ENCODE measurements around the gene HIF3A.
"Not testable (repeated sequence)": the region's sequence is repeated elsewhere in the genome, so short reads cannot be mapped to it uniquely, and the experiment has no call there.

The HIF3A gene

GRCh38 chr19:46361915-46362314, 65.1 kb downstream of the HIF3A start:
- DNase-seq = peak in 1 of 2 donors; percentile 51

- no peak for DNase-seq
These were observed 67.5 kb downstream of the HIF3A start for GRCh38 chr19:46364359-46364758.

- DNase-seq = no peak
These were observed 68.7 kb downstream of the HIF3A start for GRCh38 chr19:46365561-46365960.

- DNase-seq = no peak
These were observed 69.9 kb downstream of the HIF3A start for GRCh38 chr19:46366620-46367292.

- no peak for DNase-seq
These were observed 70.6 kb downstream of the HIF3A start for GRCh38 chr19:46367426-46367825.

- DNase-seq = no peak
These were observed 71.3 kb downstream of the HIF3A start for GRCh38 chr19:46368116-46368515.

GRCh38 chr19:46369817-46370216, 73.0 kb downstream of the HIF3A start:
- DNase-seq = no peak

GRCh38 chr19:46371371-46371901, 74.6 kb downstream of the HIF3A start:
- no peak for DNase-seq

- DNase-seq = no peak
These were observed 76.2 kb downstream of the HIF3A start for GRCh38 chr19:46372901-46373490.

GRCh38 chr19:46373491-46374359, 76.9 kb downstream of the HIF3A start:
- DNase-seq = no peak

GRCh38 chr19:46374536-46375475, 78.0 kb downstream of the HIF3A start:
- no peak for DNase-seq

- DNase-seq = not testable (repeated sequence)
These were observed 78.7 kb downstream of the HIF3A start for GRCh38 chr19:46375476-46376067.

GRCh38 chr19:46376241-46377153, 79.7 kb downstream of the HIF3A start:
- DNase-seq = no peak

GRCh38 chr19:46378268-46378667, 81.4 kb downstream of the HIF3A start:
- DNase-seq = no peak

- no peak for DNase-seq
These were observed 83.8 kb downstream of the HIF3A start for GRCh38 chr19:46380690-46381089.

- no peak for DNase-seq
These were observed 84.5 kb downstream of the HIF3A start for GRCh38 chr19:46381346-46381745.

- no peak for DNase-seq
These were observed 85.0 kb downstream of the HIF3A start for GRCh38 chr19:46381756-46382345.

GRCh38 chr19:46383171-46383815, 86.5 kb downstream of the HIF3A start:
- DNase-seq = no peak

- no peak for DNase-seq
These were observed 87.0 kb downstream of the HIF3A start for GRCh38 chr19:46383846-46384245.

- no peak for DNase-seq
These were observed 87.6 kb downstream of the HIF3A start for GRCh38 chr19:46384396-46384795.

Measured in CD4-positive, alpha-beta T cell treated with Interferon alpha-2 for 1 hour (primary cell).